ENCODE results near the gene TUBGCP5.
"Not testable (repeated sequence)": the region's sequence is repeated elsewhere in the genome, so short reads cannot be mapped to it uniquely, and the experiment has no call there.

The TUBGCP5 gene

DNA sequence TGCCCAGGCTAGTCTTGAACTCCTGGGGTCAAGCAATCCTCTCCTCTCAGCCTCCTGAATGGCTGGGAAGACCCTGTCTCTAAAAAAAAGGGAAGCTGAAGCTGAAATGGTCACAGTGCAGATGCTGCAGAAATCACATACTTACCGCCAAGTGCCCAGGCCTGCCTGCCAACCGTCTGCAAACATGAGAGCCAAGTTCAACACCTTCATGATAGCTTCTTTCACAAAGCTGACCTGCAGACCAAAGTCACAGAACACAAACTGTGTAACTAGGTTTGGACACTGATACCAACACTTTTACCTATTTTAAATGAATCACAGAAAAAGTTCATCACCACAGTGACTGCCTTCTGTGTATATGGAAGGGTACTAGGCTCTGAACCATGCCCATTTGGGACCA, 36.4 kb downstream of the TUBGCP5 start:
- FAIRE-seq: no peak
- no peak for DNase-seq (ENCODE audit: insufficient read length, low spot score)
- TF ChIP-seq SPI1 (IDR thresholded peaks at IDR 0.05; ENCODE audit: low read depth, low read length) (no peak), POLR2AphosphoS5 (IDR thresholded peaks at IDR 0.05; ENCODE audit: low read depth, low read length) (no peak), POLR2A (IDR thresholded peaks at IDR 0.05; ENCODE audit: low read depth, low read length) (no peak), PAX5 (IDR thresholded peaks at IDR 0.05; ENCODE audit: insufficient read depth, low read length, severe bottlenecking) (no peak), POU2F2 (IDR thresholded peaks at IDR 0.05; ENCODE audit: low read depth, low read length) (no peak), TAF1 (IDR thresholded peaks at IDR 0.05; ENCODE audit: low read depth, low read length) (no peak)

- FAIRE-seq: no peak
- no peak for DNase-seq (ENCODE audit: insufficient read length, low spot score)
- TF ChIP-seq POU2F2 (IDR thresholded peaks at IDR 0.05; ENCODE audit: low read depth, low read length) (no peak), POLR2A (IDR thresholded peaks at IDR 0.05; ENCODE audit: low read depth, low read length) (no peak), PAX5 (IDR thresholded peaks at IDR 0.05; ENCODE audit: insufficient read depth, low read length, severe bottlenecking) (no peak), POLR2AphosphoS5 (IDR thresholded peaks at IDR 0.05; ENCODE audit: low read depth, low read length) (no peak), TAF1 (IDR thresholded peaks at IDR 0.05; ENCODE audit: low read depth, low read length) (no peak), SPI1 (IDR thresholded peaks at IDR 0.05; ENCODE audit: low read depth, low read length) (no peak)
Measured at GRCh38 chr15:22995795-22996194, 43.6 kb downstream of the TUBGCP5 start.

- no peak for TF ChIP-seq PAX5 (IDR thresholded peaks at IDR 0.05; ENCODE audit: insufficient read depth, low read length, severe bottlenecking)
- no peak for TF ChIP-seq SPI1 (IDR thresholded peaks at IDR 0.05; ENCODE audit: low read depth, low read length)
- no peak for TF ChIP-seq POLR2AphosphoS5 (IDR thresholded peaks at IDR 0.05; ENCODE audit: low read depth, low read length)
- no peak for TF ChIP-seq TAF1 (IDR thresholded peaks at IDR 0.05; ENCODE audit: low read depth, low read length)
- TF ChIP-seq POU2F2 (IDR thresholded peaks at IDR 0.05; ENCODE audit: low read depth, low read length): no peak
- TF ChIP-seq POLR2A (IDR thresholded peaks at IDR 0.05; ENCODE audit: low read depth, low read length): no peak
- no peak for FAIRE-seq
- DNase-seq (ENCODE audit: insufficient read length, low spot score): no peak
Measured at GRCh38 chr15:22992024-22992326, 47.4 kb downstream of the TUBGCP5 start.

- no peak for FAIRE-seq
- TF ChIP-seq TAF1 (IDR thresholded peaks at IDR 0.05; ENCODE audit: low read depth, low read length) (no peak), POLR2A (IDR thresholded peaks at IDR 0.05; ENCODE audit: low read depth, low read length) (no peak), SPI1 (IDR thresholded peaks at IDR 0.05; ENCODE audit: low read depth, low read length) (no peak), POLR2AphosphoS5 (IDR thresholded peaks at IDR 0.05; ENCODE audit: low read depth, low read length) (no peak), PAX5 (IDR thresholded peaks at IDR 0.05; ENCODE audit: insufficient read depth, low read length, severe bottlenecking) (no peak), POU2F2 (IDR thresholded peaks at IDR 0.05; ENCODE audit: low read depth, low read length) (no peak)
- DNase-seq (ENCODE audit: insufficient read length, low spot score): no peak
Measured at GRCh38 chr15:22989576-22990477, 49.5 kb downstream of the TUBGCP5 start.

DNA sequence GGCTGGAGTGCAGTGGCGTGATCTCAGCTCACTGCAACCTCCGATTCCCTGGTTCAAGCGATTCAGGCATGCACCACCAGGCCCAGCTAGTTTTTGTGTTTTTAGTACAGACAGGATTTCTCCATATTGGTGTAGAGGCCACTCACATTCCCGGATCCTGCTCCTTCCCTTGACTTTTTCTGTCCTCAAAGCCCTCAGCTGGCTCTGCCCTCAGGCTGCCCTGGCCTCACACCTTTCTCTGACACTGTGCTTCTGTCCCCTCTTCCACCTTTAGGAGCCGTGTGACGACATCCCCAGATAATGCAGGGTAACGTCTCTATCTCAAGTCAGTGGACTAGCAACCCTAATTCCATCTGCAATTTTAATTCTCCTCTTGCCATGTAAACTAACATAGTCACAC, 50.6 kb downstream of the TUBGCP5 start:
- FAIRE-seq (no peak), DNase-seq (ENCODE audit: insufficient read length, low spot score) (no peak)
- TF ChIP-seq PAX5 (IDR thresholded peaks at IDR 0.05; ENCODE audit: insufficient read depth, low read length, severe bottlenecking): no peak
- no peak for TF ChIP-seq SPI1 (IDR thresholded peaks at IDR 0.05; ENCODE audit: low read depth, low read length)
- no peak for TF ChIP-seq POLR2AphosphoS5 (IDR thresholded peaks at IDR 0.05; ENCODE audit: low read depth, low read length)
- no peak for TF ChIP-seq POLR2A (IDR thresholded peaks at IDR 0.05; ENCODE audit: low read depth, low read length)
- no peak for TF ChIP-seq POU2F2 (IDR thresholded peaks at IDR 0.05; ENCODE audit: low read depth, low read length)
- TF ChIP-seq TAF1 (IDR thresholded peaks at IDR 0.05; ENCODE audit: low read depth, low read length): no peak

- not testable (repeated sequence) for FAIRE-seq; DNase-seq (ENCODE audit: insufficient read length, low spot score)
Measured at GRCh38 chr15:22981931-22982330, 57.4 kb downstream of the TUBGCP5 start.

DNA sequence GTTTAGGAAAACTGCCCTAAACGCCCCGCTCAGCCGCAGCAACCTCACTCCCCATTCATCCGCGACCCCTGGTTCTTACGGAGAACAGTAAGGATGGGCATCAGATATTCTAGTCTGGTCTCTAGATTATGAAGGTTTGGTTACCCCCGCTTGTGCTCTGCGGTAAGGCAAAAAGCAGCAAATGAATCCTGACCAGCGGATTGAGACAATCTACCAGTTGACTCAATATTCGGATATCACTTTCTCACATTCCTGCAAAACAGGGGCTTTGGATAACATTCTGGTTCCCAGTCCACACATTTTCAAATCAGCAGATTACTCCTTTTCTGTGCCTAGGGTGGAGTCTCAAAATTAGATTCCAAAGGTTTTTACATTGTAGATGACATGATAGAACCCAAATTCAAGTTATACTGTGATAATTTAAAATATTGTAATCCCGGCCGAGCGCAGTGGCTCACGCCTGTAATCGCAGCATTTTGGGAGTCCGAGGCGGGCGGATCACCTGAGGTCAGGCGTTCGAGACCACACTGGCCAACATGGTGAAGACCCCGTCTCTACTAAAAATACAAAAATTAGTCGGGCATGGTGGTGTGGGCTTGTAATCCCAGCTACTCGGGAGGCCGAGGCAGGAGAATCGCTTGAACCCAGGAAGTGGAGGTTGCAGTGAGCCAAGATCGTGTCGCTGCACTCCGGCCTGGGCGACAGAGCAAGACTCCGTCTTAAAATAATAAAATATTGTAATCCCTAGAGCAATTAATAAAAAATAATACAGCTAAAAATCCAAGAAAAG, 58.1 kb downstream of the TUBGCP5 start:
- FAIRE-seq (no peak), DNase-seq (ENCODE audit: insufficient read length, low spot score) (no peak)
- TF ChIP-seq TAF1 (IDR thresholded peaks at IDR 0.05; ENCODE audit: low read depth, low read length): no peak
- TF ChIP-seq POLR2AphosphoS5 (IDR thresholded peaks at IDR 0.05; ENCODE audit: low read depth, low read length): no peak
- no peak for TF ChIP-seq SPI1 (IDR thresholded peaks at IDR 0.05; ENCODE audit: low read depth, low read length)
- TF ChIP-seq PAX5 (IDR thresholded peaks at IDR 0.05; ENCODE audit: insufficient read depth, low read length, severe bottlenecking): no peak
- TF ChIP-seq POU2F2 (IDR thresholded peaks at IDR 0.05; ENCODE audit: low read depth, low read length): no peak
- TF ChIP-seq POLR2A (IDR thresholded peaks at IDR 0.05; ENCODE audit: low read depth, low read length): no peak

GRCh38 chr15:22980189-22981050, 58.9 kb downstream of the TUBGCP5 start, which contains the start of gene CYFIP1:
Gene CYFIP1 (minus strand): TSS chr15:22980368. CDS start chr15:22947285, 33,083 bp downstream.
- no peak for FAIRE-seq
- peak; percentile 70 for DNase-seq (ENCODE audit: insufficient read length, low spot score)
- TF ChIP-seq POLR2A (IDR thresholded peaks at IDR 0.05; ENCODE audit: low read depth, low read length) (no peak), POU2F2 (IDR thresholded peaks at IDR 0.05; ENCODE audit: low read depth, low read length) (no peak), POLR2AphosphoS5 (IDR thresholded peaks at IDR 0.05; ENCODE audit: low read depth, low read length) (no peak), PAX5 (IDR thresholded peaks at IDR 0.05; ENCODE audit: insufficient read depth, low read length, severe bottlenecking) (no peak), SPI1 (IDR thresholded peaks at IDR 0.05; ENCODE audit: low read depth, low read length) (no peak), TAF1 (IDR thresholded peaks at IDR 0.05; ENCODE audit: low read depth, low read length) (no peak)

Data from GM12891 (cell line).